Erythroblast (primary cell): Measurements from ENCODE around the gene NIPA2.

Experiments used
- DNase-seq, 2 experiments: peaks; one replicate each; lab custom pipeline; 2025; lab: John Stamatoyannopoulos, UW
- GATA1 ChIP-seq: IDR thresholded peaks from 2 replicates; pipeline ENCODE4 v1.6.1; 2011; ENCODE audit warnings: low read depth, mild to moderate bottlenecking, control low read depth, low read length, moderate library complexity
- POLR2A ChIP-seq: IDR thresholded peaks from 2 replicates; pipeline ENCODE4 v1.6.1; 2011; ENCODE audit warnings: mild to moderate bottlenecking, low read length

Gene NIPA2

DNA sequence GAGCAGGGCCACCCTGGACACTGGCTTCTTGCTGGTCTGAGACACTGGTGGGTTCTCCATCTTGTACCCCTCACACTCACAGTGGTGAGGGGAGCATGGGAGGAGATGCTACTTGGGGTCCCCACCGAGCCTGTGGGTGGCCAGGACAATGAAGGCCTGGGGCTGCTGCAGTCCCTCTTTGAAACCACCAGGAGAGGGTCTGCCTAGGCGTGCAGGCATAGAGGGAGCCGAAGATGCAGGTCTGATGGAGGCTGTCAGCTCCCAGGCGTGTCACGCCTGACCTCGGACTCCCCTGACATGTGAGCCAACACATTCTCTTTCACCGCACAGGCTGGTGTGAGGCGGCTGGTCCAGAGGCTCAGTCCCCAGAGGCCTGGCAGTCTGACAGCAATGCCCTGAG lies 39.1 kb downstream of the NIPA2 start:
- no peak for TF ChIP-seq POLR2A
- no peak for TF ChIP-seq GATA1
- DNase-seq, result no peak

DNA sequence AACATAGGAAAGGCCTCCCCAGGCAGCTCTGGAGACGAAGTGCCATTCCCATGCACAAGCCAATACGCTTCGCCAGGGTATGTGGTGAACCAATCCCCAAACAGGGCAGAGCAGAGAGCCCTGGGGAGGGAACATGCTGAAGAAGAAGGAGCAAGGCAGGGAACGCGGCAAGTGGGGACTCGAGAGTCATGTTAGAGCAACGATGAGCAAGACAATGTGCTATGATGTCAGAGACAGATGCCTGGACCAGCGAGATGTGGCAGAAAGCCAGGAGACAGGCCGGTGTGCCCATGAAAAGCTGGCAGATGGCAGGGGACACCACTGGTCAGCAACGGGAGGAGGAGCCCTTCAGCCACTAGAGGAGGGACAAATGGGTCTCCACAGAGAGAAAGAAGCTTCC lies 39.6 kb downstream of the NIPA2 start:
- no peak for TF ChIP-seq GATA1
- TF ChIP-seq POLR2A, result no peak
- DNase-seq, result no peak

DNA sequence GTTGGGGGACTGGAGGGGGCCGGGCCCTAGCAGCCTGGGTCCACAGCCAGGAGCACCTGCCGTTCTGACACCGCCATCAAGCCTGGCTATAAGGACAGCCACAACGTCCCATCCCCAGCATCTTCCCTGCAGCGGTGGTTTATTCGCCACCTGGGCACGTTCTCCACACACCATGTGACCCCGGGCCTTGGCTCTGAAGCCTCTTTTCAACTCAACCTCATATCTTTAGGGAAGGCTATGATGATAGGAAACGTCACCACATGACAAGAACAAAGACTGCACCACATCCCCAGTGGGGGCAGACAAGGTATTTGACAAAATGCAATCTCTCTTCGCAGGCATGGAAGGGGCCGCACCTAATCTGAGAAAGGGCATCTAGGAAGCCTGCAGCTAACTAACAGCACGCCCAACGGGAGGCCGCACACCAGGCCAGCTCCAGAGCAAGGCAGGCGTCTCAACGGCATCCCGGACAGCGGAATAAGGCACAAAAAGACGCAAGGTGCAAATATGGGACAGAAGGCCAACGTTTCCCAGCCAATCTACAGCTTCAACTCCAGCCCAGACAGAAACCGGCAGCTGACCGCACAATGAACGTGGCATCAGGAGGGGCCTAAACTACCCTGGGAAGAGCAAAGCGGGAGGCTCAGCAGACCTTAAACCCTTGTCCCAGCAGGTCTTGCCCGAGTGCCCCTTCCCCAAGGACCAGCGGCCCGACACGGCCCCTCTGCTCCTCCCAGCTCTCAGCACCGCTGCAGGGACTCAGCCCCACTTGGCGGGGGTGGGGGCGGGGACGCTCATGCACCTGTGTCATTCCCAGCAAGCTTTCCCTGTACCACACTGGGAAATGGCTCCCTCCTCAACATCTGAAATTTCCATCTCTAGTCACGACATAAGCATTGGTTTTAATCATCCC lies 41.9 kb downstream of the NIPA2 start:
- no peak for DNase-seq
- TF ChIP-seq GATA1 (no peak), POLR2A (no peak)

DNA sequence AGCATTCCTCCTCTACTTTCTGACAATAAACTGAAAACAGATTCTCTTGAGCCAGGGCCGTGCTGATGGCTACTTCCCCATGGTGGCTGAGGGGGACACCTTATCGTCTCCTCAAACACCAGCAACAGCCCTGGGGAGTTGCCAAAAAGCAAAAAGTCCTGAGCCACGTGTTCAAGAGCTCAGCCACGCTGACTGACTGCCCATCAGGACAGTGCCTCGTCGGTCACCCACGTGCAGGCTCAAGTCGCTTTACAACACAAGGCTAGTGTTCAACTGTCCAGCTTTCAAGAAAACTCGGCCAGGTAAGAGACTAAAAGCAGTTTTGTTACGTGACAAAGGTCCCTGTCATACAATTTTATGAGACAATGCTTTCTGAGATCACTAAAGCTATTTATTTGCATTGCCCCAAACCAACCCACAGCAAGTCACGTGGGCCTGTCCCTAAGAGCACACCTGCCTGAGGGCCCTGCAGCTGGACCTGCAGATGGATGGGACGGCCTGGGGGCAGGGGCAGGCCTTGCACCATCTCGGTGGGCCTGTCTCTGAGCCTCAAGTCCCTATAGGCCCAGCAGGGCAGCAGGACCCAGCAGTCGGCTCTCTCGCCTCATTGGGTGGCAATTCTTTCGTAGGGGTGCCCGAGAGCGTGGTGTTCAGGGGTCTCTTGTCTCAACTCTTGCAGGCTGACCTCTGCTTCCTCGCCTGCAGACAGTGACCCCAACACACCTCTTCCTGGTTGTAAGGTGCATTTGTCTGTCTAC lies 42.7 kb downstream of the NIPA2 start:
- no peak for DNase-seq
- no peak for TF ChIP-seq GATA1
- TF ChIP-seq POLR2A, result no peak

DNA sequence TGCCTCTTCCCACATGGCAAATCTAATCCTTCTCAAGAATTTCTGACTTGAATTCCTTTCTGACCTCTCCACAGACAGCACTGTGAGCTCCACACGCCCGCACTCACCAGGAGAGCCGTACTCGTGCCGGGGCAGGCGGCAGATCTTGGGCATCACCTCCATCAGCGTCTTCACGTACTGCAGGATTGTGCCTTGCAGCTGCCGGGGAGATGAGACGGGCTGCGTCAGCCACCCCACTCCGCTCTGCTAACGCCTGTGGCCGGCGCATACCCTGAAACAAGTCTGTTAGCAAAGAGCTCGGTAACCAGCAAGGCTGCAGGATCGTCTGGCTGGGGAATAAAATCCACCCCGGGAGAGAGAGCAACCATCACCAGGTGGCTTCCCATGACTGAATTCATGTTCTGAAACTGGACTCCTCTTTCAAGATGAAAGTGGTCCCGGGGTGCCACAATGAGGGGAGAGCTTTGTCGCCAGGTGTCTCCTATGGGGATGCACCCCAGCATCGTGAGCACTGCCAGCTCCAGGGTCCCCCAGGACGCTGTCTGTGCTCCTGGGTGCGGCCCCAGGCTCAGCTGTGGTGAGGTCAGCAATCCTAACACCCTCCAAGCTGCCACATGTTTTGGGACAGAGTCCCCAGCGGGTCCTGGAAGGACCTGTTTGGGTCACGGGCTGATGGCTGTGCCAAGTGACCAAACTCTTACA lies 43.4 kb downstream of the NIPA2 start:
- DNase-seq, result no peak
- TF ChIP-seq GATA1 (no peak), POLR2A (no peak)

DNA sequence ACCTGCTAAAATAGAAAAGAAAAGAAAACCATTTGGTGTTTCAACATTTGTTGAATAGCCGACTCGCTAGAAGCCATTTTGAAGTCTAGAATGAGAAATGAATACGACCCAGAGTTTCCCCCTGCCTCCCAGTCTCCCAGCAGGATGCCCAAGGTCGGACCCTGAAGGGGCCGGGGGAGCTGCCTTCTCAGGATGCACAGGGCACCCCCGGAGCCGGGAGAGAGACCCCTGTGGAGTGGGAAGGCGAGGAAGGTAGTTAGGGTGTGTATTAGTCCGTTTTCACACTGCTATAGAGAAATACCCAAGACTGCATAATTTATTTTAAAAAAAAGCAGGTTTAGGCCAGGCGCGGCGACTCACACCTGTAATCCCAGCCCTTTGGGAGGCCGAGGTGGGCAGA lies 44.7 kb downstream of the NIPA2 start:
- DNase-seq, result no peak
- TF ChIP-seq GATA1 (no peak), POLR2A (no peak)

DNA sequence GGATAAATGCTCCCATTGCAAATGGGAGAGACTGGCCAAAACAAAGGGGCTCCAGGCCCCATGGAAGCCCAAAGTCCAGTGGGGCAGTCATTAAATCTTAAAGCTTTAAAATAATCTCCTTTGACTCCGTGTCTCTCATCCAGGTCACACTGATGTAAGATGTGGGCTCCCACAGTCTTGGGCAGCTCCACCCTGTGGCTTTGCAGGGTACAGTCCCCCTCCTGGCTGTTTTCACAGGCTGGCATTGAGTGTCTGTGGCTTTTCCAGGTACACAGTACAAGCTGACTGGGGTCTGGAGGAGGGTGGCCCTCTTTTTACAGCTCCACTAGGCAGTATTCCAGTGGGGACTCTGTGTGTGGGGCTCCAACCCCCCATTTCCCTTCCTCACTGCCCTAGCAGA lies 45.9 kb downstream of the NIPA2 start:
- DNase-seq, result no peak
- no peak for TF ChIP-seq POLR2A
- TF ChIP-seq GATA1, result no peak

DNA sequence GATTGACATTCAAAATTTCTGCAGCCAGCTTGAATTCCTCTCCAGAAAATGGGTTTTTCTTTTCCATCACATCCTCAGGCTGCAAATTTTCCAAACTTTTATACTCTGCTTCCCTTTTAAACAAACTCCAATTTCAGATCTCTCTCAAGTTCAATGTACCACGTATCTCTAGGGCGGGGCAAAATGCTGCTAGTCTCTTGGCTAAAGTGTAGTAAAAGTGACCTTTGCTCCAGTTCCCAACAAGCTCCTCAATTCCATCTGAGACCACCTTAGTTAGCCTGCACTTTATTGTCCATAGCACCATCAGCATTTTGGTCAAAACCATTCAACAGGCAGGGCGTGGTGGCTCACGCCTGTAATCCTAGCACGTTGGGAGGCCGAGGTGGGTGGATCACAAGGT lies 46.7 kb downstream of the NIPA2 start:
- TF ChIP-seq POLR2A (no peak), GATA1 (no peak)
- no peak for DNase-seq

DNA sequence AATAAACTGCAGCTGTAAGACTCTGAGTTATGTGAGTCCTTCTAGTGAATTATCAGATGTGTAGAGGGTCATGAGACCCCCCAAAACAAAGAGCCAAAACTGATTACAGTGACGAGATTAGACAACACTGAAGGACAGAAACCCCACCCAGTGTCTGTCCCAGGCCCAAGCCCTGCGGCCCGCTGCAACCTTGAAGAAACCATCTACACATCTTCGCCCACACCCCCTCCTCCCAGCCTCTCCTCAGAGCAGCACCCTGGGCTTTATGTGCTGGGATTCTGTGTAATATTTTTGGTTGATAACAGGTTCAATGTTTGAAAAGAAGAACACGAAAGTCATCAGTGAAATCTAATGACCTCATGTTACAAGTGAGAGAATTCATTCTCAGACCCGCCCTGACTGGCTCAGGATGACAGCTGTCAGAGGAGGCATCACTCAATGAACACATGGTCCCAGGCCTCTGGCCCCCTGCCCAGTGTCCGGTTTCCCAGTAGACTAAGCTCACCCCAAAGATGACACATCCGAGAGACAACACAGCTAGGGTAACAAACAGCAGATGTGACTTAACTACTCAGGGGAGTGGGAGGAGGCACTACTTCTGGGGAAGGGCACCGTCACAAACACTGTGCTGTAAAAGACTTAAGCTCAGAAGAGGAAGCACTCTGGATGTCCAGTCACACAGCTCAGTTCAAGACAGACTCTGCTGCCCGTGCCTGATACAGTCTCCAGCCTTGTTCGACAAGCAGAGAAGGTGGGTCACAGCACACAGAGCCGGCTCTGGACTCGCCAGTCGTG lies 48.9 kb downstream of the NIPA2 start:
- TF ChIP-seq GATA1 (no peak), POLR2A (no peak)
- peak in 1 of 2 experiments; percentile 16 for DNase-seq

DNA sequence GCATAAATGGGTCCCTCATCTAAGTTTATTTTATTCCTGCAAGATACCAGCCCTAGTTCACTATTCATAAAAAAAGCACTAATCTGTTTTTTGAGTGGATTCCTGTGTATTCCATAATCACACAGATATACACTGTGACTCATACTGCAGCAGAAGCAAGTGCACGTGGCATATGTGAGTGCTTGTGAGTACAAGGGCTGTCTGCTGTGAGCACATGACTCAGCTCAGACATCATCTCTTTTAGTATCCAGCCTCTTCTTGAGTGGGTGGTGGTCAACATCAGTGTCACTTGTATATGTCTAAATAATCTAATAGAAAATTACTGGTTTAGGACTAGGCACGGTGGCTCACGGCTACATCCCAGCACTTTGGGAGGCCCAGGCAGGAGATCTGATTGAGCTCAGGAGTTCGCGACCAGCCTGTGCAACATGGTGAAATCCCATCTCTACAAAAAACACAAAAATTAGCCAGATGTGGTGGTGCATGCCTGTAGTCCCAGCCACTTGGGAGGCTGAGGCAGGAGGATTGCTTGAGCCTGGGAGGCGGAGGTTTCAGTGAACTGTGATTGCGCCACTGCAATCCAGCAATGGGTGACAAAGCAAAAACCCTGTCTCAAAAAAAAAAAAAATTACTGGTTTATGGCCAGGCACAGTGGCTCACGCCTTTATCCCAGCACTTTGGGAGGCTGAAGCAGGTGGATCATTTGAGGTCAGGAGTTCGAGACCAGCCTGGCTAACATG lies 49.8 kb downstream of the NIPA2 start:
- DNase-seq, result peak in 1 of 2 experiments; percentile 21
- TF ChIP-seq GATA1, result no peak
- TF ChIP-seq POLR2A, result no peak

DNA sequence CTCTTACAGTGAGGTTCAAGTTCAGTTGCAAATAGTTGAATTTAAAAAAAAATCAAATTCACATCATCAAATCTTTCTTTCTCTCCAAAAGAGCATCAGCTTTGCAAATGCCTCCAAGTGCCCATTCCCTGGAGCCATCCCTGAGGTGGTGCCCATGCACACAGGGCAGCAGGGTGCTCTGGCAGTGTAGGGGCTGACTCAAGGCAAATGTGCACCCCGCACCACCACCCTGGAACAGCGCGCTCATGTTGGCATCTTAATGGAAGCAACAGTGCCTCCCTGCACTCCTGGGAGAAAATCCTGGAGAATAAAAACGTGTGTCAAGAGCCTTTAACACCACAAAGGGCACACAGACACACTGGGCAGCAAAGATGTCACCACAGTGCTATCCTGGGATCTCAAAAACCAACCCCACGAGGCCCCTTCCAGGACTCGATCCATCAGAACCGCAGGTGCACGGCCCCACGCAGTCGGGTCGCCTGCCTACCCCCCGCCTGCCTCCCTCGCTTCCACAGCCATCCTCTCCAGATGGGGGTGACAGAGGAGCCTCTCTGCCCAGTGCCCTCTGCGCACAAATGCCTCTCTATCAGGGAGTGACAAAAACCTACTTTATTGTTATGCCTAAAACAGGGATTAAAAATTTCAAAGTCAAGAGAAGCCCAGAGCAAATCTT lies 50.8 kb downstream of the NIPA2 start:
- DNase-seq, result no peak
- TF ChIP-seq POLR2A (no peak), GATA1 (no peak)

DNA sequence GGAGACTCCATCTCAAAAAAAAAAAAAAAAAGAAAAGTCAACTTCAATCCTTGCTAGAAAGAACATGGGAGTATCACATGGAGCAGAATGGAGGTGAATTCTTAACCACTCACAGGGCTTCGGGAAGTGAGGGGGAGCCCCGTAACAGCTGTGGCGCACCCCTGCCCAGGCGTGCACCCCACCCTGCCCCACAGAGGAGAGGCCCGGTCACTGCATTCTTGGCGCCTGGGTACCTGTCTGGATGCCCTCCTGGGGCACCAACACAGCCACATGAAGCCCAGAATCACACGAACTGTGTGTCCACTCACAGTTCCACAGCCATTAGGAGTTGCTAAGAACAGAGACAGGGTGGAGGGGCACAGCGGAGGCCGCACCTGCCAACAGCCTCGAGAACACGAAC lies 51.8 kb downstream of the NIPA2 start:
- DNase-seq, result no peak
- TF ChIP-seq GATA1 (no peak), POLR2A (no peak)
